DOHH2 (cell line): ENCODE measurements around the gene FXYD6.

ENCODE experiments used
- CTCF ChIP-seq: fragments of 200-600 bp; sonication (generic); IDR thresholded peaks from one replicate; pipeline ENCODE4 v1.5.1; 2014; ENCODE audit warnings: antibody characterized with exemption, mild to moderate bottlenecking, low read depth, low read length; ENCODE audit not compliant: poor library complexity, severe bottlenecking
- EZH2phosphoT487 ChIP-seq: fragments of 200-600 bp; sonication (generic); IDR thresholded peaks from 2 replicates; pipeline ENCODE4 v1.6.1; 2017; ENCODE audit warnings: borderline replicate concordance, mild to moderate bottlenecking, antibody characterized with exemption, low read length, moderate library complexity, mixed read lengths

GRCh38 chr11:117834068-117834810 lies 42.2 kb downstream of the FXYD6 start:
- TF ChIP-seq CTCF (no peak), EZH2phosphoT487 (no peak)
